ENCODE results near the gene CRTAP.

The CRTAP gene

GRCh38 chr3:33146791-33147445 lies 33.1 kb downstream of the CRTAP start:
- TF ChIP-seq SIN3A (IDR thresholded peaks at IDR 0.05; ENCODE audit: borderline replicate concordance, insufficient read depth, low read length) (no peak), FOXP2 (optimal IDR thresholded peaks at IDR 0.05; ENCODE audit: borderline replicate concordance, extremely low read depth, extremely low read length, insufficient read depth) (no peak), REST (IDR thresholded peaks at IDR 0.05; ENCODE audit: insufficient read depth in 1 of 2, low read depth in 2 of 2, low read length in 2 of 2) (no peak), POLR2AphosphoS5 (IDR thresholded peaks at IDR 0.05; ENCODE audit: low read depth, low read length) (no peak), TAF1 (IDR thresholded peaks at IDR 0.05; ENCODE audit: borderline replicate concordance, insufficient read depth, low read length) (no peak)

- TF ChIP-seq TAF1 (IDR thresholded peaks at IDR 0.05; ENCODE audit: borderline replicate concordance, insufficient read depth, low read length) (no peak), REST (IDR thresholded peaks at IDR 0.05; ENCODE audit: insufficient read depth in 1 of 2, low read depth in 2 of 2, low read length in 2 of 2) (no peak), SIN3A (IDR thresholded peaks at IDR 0.05; ENCODE audit: borderline replicate concordance, insufficient read depth, low read length) (no peak), POLR2AphosphoS5 (IDR thresholded peaks at IDR 0.05; ENCODE audit: low read depth, low read length) (no peak), FOXP2 (optimal IDR thresholded peaks at IDR 0.05; ENCODE audit: borderline replicate concordance, extremely low read depth, extremely low read length, insufficient read depth) (no peak)
These were observed 35.5 kb downstream of the CRTAP start for GRCh38 chr3:33149342-33149741.

GRCh38 chr3:33152363-33153360 lies 38.8 kb downstream of the CRTAP start:
- no peak for TF ChIP-seq FOXP2 (optimal IDR thresholded peaks at IDR 0.05; ENCODE audit: borderline replicate concordance, extremely low read depth, extremely low read length, insufficient read depth)
- TF ChIP-seq POLR2AphosphoS5 (IDR thresholded peaks at IDR 0.05; ENCODE audit: low read depth, low read length): no peak
- no peak for TF ChIP-seq REST (IDR thresholded peaks at IDR 0.05; ENCODE audit: insufficient read depth in 1 of 2, low read depth in 2 of 2, low read length in 2 of 2)
- TF ChIP-seq TAF1 (IDR thresholded peaks at IDR 0.05; ENCODE audit: borderline replicate concordance, insufficient read depth, low read length): no peak
- no peak for TF ChIP-seq SIN3A (IDR thresholded peaks at IDR 0.05; ENCODE audit: borderline replicate concordance, insufficient read depth, low read length)

GRCh38 chr3:33153782-33154181 lies 40.0 kb downstream of the CRTAP start:
- TF ChIP-seq TAF1 (IDR thresholded peaks at IDR 0.05; ENCODE audit: borderline replicate concordance, insufficient read depth, low read length): no peak
- no peak for TF ChIP-seq SIN3A (IDR thresholded peaks at IDR 0.05; ENCODE audit: borderline replicate concordance, insufficient read depth, low read length)
- no peak for TF ChIP-seq POLR2AphosphoS5 (IDR thresholded peaks at IDR 0.05; ENCODE audit: low read depth, low read length)
- no peak for TF ChIP-seq FOXP2 (optimal IDR thresholded peaks at IDR 0.05; ENCODE audit: borderline replicate concordance, extremely low read depth, extremely low read length, insufficient read depth)
- TF ChIP-seq REST (IDR thresholded peaks at IDR 0.05; ENCODE audit: insufficient read depth in 1 of 2, low read depth in 2 of 2, low read length in 2 of 2): no peak
